ENCODE results near the gene MAGI2.

MAGI2 gene

GRCh38 chr7:78803501-78804127, 649.9 kb downstream of the MAGI2 start:
- no peaks in the 10 kb centered on the region for H3K36me3 ChIP-seq (ENCODE audit: insufficient read depth, low read length)
- H3K9me3 ChIP-seq (ENCODE audit: insufficient read depth, low read depth, low read length) = no peaks in the 10 kb centered on the region
- no peaks in the 10 kb centered on the region for H3K79me2 ChIP-seq (ENCODE audit: insufficient read depth, low read length)
- no peaks in the 10 kb centered on the region for H4K20me1 ChIP-seq (ENCODE audit: insufficient read depth, low read length, poor library complexity, severe bottlenecking)
- no peak overlapping the region for H2AFZ ChIP-seq (ENCODE audit: low read length)
- H3K27me3 ChIP-seq (ENCODE audit: insufficient read depth, low read length, poor library complexity, severe bottlenecking) = no peaks in the 10 kb centered on the region
- no peak overlapping the region for H3K4me3 ChIP-seq (ENCODE audit: low read length, poor library complexity, severe bottlenecking)
- no peaks in the 10 kb centered on the region for H3K9me2 ChIP-seq (replicated peaks; ENCODE audit: low read depth, low read length)
- no peak overlapping the region for H3K9ac ChIP-seq (ENCODE audit: low read depth, low read length, poor library complexity, severe bottlenecking)
- no peaks in the 10 kb centered on the region for H3K4me1 ChIP-seq (ENCODE audit: insufficient read depth, low read length, poor library complexity, severe bottlenecking)
- H3F3A ChIP-seq (ENCODE audit: low read depth) = no peaks in the 10 kb centered on the region
- TF ChIP-seq EZH2phosphoT487 (IDR thresholded peaks at IDR 0.05; ENCODE audit: borderline replicate concordance) (no peak), CTCF (conservative IDR thresholded peaks at IDR 0.05; ENCODE audit: low read length) (no peak)
- no peak overlapping the region for H3K4me2 ChIP-seq (ENCODE audit: low read depth, low read length, poor library complexity, severe bottlenecking)

- Histone ChIP-seq H3K79me2 (ENCODE audit: insufficient read depth, low read length) (no peaks in the 10 kb centered on the region), H3F3A (ENCODE audit: low read depth) (no peaks in the 10 kb centered on the region), H3K27me3 (ENCODE audit: insufficient read depth, low read length, poor library complexity, severe bottlenecking) (no peaks in the 10 kb centered on the region), H2AFZ (ENCODE audit: low read length) (no peak overlapping the region), H3K9me3 (ENCODE audit: insufficient read depth, low read depth, low read length) (no peaks in the 10 kb centered on the region), H4K20me1 (ENCODE audit: insufficient read depth, low read length, poor library complexity, severe bottlenecking) (no peaks in the 10 kb centered on the region), H3K4me1 (ENCODE audit: insufficient read depth, low read length, poor library complexity, severe bottlenecking) (no peaks in the 10 kb centered on the region), H3K9ac (ENCODE audit: low read depth, low read length, poor library complexity, severe bottlenecking) (no peak overlapping the region), H3K9me2 (replicated peaks; ENCODE audit: low read depth, low read length) (no peaks in the 10 kb centered on the region), H3K4me2 (ENCODE audit: low read depth, low read length, poor library complexity, severe bottlenecking) (no peak overlapping the region), H3K36me3 (ENCODE audit: insufficient read depth, low read length) (no peaks in the 10 kb centered on the region), H3K4me3 (ENCODE audit: low read length, poor library complexity, severe bottlenecking) (no peak overlapping the region)
- TF ChIP-seq EZH2phosphoT487 (IDR thresholded peaks at IDR 0.05; ENCODE audit: borderline replicate concordance) = no peak
- no peak for TF ChIP-seq CTCF (conservative IDR thresholded peaks at IDR 0.05; ENCODE audit: low read length)
Measured at GRCh38 chr7:78794101-78794500, 659.4 kb downstream of the MAGI2 start.

GRCh38 chr7:78792624-78793023, 660.8 kb downstream of the MAGI2 start:
- H3K9me2 ChIP-seq (replicated peaks; ENCODE audit: low read depth, low read length) = no peaks in the 10 kb centered on the region
- H3K79me2 ChIP-seq (ENCODE audit: insufficient read depth, low read length) = no peaks in the 10 kb centered on the region
- no peaks in the 10 kb centered on the region for H3K36me3 ChIP-seq (ENCODE audit: insufficient read depth, low read length)
- H3K4me3 ChIP-seq (ENCODE audit: low read length, poor library complexity, severe bottlenecking) = no peak overlapping the region
- H3K4me2 ChIP-seq (ENCODE audit: low read depth, low read length, poor library complexity, severe bottlenecking) = no peak overlapping the region
- TF ChIP-seq EZH2phosphoT487 (IDR thresholded peaks at IDR 0.05; ENCODE audit: borderline replicate concordance) = no peak
- no peak for TF ChIP-seq CTCF (conservative IDR thresholded peaks at IDR 0.05; ENCODE audit: low read length)
- no peaks in the 10 kb centered on the region for H3K9me3 ChIP-seq (ENCODE audit: insufficient read depth, low read depth, low read length)
- H3K27me3 ChIP-seq (ENCODE audit: insufficient read depth, low read length, poor library complexity, severe bottlenecking) = no peaks in the 10 kb centered on the region
- H3K9ac ChIP-seq (ENCODE audit: low read depth, low read length, poor library complexity, severe bottlenecking) = no peak overlapping the region
- H3F3A ChIP-seq (ENCODE audit: low read depth) = no peaks in the 10 kb centered on the region
- no peak overlapping the region for H2AFZ ChIP-seq (ENCODE audit: low read length)
- H4K20me1 ChIP-seq (ENCODE audit: insufficient read depth, low read length, poor library complexity, severe bottlenecking) = no peaks in the 10 kb centered on the region
- no peaks in the 10 kb centered on the region for H3K4me1 ChIP-seq (ENCODE audit: insufficient read depth, low read length, poor library complexity, severe bottlenecking)

Data from Loucy (cell line).